Hepatocyte (in vitro differentiated cells): ENCODE results near the gene LRRC49.

Experiments
- CTCF ChIP-seq: fragments of 200-600 bp; sonication (generic); IDR thresholded peaks from 2 replicates; pipeline ENCODE4 v1.5.1; 2016; ENCODE audit warnings: antibody characterized with exemption, mild to moderate bottlenecking; ENCODE audit not compliant: poor library complexity
- EZH2phosphoT487 ChIP-seq: fragments of 200-600 bp; sonication (generic); IDR thresholded peaks from one replicate; pipeline ENCODE4 v1.6.1; 2018; ENCODE audit warnings: antibody characterized with exemption, mild to moderate bottlenecking, low read depth, moderate library complexity; ENCODE audit not compliant: unreplicated experiment, severe bottlenecking

GRCh38 chr15:70892002-70892911 is at the start of gene LRRC49, which contains the start of gene THAP10:
- TF ChIP-seq CTCF (no peak), EZH2phosphoT487 (no peak)
